PC-9 (cell line): ENCODE results near the gene SREBF2. TPM values are rescaled to one million over a fixed set of nuclear protein-coding genes. Genes with fewer than 3 reads are reported as not detected.

Experiments
- BruUV-seq: library from RNA; stranded (reverse); fragments of 400-500 nt; replicated peaks from 2 replicates; lab custom pipeline; 2021; lab: Mats Ljungman, UMichigan
- CTCF ChIA-PET: fragments of 300-600 bp; sonication (Branson Sonifier 250); formaldehyde crosslinking; loops from one replicate; lab custom pipeline; 2022; ENCODE audit warnings: antibody characterized with exemption; lab: Charles Lee
- POLR2A ChIA-PET: fragments of 300-600 bp; sonication (Branson Sonifier 250); formaldehyde crosslinking; loops from one replicate; lab custom pipeline; 2022; ENCODE audit warnings: antibody characterized with exemption; ENCODE audit not compliant: unreplicated experiment; lab: Charles Lee
- DNase-seq, 2 experiments: peaks; one replicate each; pipeline versions ENCODE4 v3.0.0 to v3.0.0-alpha.2; 2015 to 2022; ENCODE audit warnings: mixed read lengths in 1 of 2
- H2AFZ ChIP-seq: fragments of 200-600 bp; sonication (generic); 2 replicates; pipeline ENCODE4 v1.8.1; 2017; ENCODE audit warnings: antibody characterized with exemption
- H3F3A ChIP-seq: fragments of 200-600 bp; sonication (generic); 2 replicates; pipeline ENCODE4 v1.8.1; 2017; ENCODE audit warnings: antibody characterized with exemption, mild to moderate bottlenecking, low read depth; ENCODE audit not compliant: insufficient read depth
- H3K27ac ChIP-seq: fragments of 200-600 bp; sonication (generic); 2 replicates; pipeline ENCODE4 v1.6.1; 2016; ENCODE audit warnings: mixed run types
- H3K27me3 ChIP-seq: fragments of 200-600 bp; sonication (generic); 2 replicates; pipeline ENCODE4 v1.6.1; 2016; ENCODE audit warnings: low read depth, mixed run types; ENCODE audit not compliant: insufficient read depth
- H3K36me3 ChIP-seq: fragments of 200-600 bp; sonication (generic); 2 replicates; pipeline ENCODE4 v1.6.1; 2016; ENCODE audit warnings: low read depth, mixed run types
- H3K4me1 ChIP-seq: fragments of 200-600 bp; sonication (generic); replicated peaks from 2 replicates; pipeline ENCODE4 v1.6.1; 2016; ENCODE audit warnings: mixed run types; ENCODE audit not compliant: insufficient read depth
- H3K4me2 ChIP-seq: fragments of 200-600 bp; sonication (generic); 2 replicates; pipeline ENCODE4 v1.6.1; 2017; ENCODE audit warnings: mixed run types
- H3K4me3 ChIP-seq: fragments of 200-600 bp; sonication (generic); 2 replicates; pipeline ENCODE4 v1.6.1; 2016; ENCODE audit warnings: mixed run types
- H3K79me2 ChIP-seq: fragments of 200-600 bp; sonication (generic); 2 replicates; pipeline ENCODE4 v1.6.1; 2017; ENCODE audit warnings: low read depth, mixed run types
- H3K9me2 ChIP-seq: fragments of 200-600 bp; sonication (generic); 2 replicates; pipeline ENCODE4 v1.8.1; 2017; ENCODE audit warnings: mild to moderate bottlenecking; ENCODE audit not compliant: insufficient read depth
- H3K9me3 ChIP-seq: fragments of 200-600 bp; sonication (generic); 2 replicates; pipeline ENCODE4 v1.8.1; 2016; ENCODE audit warnings: low read depth; ENCODE audit not compliant: insufficient read depth
- H4K20me1 ChIP-seq: fragments of 200-600 bp; sonication (generic); 2 replicates; pipeline ENCODE4 v1.8.1; 2017; ENCODE audit not compliant: insufficient read depth
- EZH2 ChIP-seq: fragments of 200-600 bp; sonication (generic); IDR thresholded peaks from 2 replicates; pipeline ENCODE4 v1.8.0; 2017; ENCODE audit warnings: antibody characterized with exemption, low read depth
- intact Hi-C: fragments of 100-400 bp; cut with micrococcal nuclease; formaldehyde crosslinking; loops from one replicate; pipeline ENCODE4 v1.10.0; 2022; ENCODE audit not compliant: unreplicated experiment
- total RNA-seq: library from RNA; stranded (reverse); gene quantifications from 2 replicates; pipeline ENCODE4 v1.2.3, GENCODE V29; 2021
- TF ChIP-seq, protein P1 (sequence below): fragments of 200-600 bp; sonication (generic); conservative IDR thresholded peaks from 2 replicates; pipeline ENCODE4 v1.6.1; 2017; ENCODE audit warnings: mixed run types, antibody characterized with exemption, mild to moderate bottlenecking, moderate library complexity

Gene SREBF2
- total RNA-seq, 1 experiment from 2014 or later, result 196 TPM

DNA sequence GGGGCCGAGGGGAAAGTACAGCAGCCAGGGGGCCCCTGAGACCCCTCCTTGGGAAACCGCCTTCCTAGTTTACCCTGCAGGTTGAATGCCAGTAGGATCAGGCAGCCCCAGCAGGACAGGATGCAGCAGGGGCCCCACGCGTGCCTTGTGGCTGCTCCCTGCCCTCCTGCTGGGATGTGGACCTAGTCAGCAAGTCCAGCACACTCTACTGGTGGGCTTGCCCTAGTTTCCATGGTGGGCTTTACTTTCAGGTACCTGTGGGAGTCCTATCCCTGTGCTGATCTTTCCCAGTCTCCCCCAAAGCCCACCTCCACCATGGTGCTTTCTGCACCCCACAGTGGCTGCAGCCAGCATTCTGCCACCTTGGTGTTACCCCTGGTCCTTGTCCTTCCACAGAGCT is 59.8 kb downstream of the SREBF2 start:
- TF ChIP-seq, protein P1, sequence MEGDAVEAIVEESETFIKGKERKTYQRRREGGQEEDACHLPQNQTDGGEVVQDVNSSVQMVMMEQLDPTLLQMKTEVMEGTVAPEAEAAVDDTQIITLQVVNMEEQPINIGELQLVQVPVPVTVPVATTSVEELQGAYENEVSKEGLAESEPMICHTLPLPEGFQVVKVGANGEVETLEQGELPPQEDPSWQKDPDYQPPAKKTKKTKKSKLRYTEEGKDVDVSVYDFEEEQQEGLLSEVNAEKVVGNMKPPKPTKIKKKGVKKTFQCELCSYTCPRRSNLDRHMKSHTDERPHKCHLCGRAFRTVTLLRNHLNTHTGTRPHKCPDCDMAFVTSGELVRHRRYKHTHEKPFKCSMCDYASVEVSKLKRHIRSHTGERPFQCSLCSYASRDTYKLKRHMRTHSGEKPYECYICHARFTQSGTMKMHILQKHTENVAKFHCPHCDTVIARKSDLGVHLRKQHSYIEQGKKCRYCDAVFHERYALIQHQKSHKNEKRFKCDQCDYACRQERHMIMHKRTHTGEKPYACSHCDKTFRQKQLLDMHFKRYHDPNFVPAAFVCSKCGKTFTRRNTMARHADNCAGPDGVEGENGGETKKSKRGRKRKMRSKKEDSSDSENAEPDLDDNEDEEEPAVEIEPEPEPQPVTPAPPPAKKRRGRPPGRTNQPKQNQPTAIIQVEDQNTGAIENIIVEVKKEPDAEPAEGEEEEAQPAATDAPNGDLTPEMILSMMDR, result no peak
- TF ChIP-seq EZH2, result no peak
- DNase-seq, result no peak
- H3K4me3 ChIP-seq, result no peak overlapping the region
- no peaks in the 10 kb centered on the region for H3K9me2 ChIP-seq
- BruUV-seq, result no TSS peak
- H3K4me1 ChIP-seq, result no peaks in the 10 kb centered on the region
- intact Hi-C loops, result no loop called here
- H3K36me3 ChIP-seq, result peaks cover 19% of the 10 kb centered on the region
- no peak overlapping the region for H3K27ac ChIP-seq
- no peaks in the 10 kb centered on the region for H3K27me3 ChIP-seq
- H3F3A ChIP-seq, result peaks cover 3% of the 10 kb centered on the region; the same call in 1 of the 2 replicates
- ChIA-PET CTCF (no interaction called here), POLR2A (no interaction called here)
- H4K20me1 ChIP-seq, result peaks cover 21% of the 10 kb centered on the region
- H2AFZ ChIP-seq, result no peak overlapping the region
- no peaks in the 10 kb centered on the region for H3K9me3 ChIP-seq
- no peaks in the 10 kb centered on the region for H3K79me2 ChIP-seq
- no peak overlapping the region for H3K4me2 ChIP-seq

DNA sequence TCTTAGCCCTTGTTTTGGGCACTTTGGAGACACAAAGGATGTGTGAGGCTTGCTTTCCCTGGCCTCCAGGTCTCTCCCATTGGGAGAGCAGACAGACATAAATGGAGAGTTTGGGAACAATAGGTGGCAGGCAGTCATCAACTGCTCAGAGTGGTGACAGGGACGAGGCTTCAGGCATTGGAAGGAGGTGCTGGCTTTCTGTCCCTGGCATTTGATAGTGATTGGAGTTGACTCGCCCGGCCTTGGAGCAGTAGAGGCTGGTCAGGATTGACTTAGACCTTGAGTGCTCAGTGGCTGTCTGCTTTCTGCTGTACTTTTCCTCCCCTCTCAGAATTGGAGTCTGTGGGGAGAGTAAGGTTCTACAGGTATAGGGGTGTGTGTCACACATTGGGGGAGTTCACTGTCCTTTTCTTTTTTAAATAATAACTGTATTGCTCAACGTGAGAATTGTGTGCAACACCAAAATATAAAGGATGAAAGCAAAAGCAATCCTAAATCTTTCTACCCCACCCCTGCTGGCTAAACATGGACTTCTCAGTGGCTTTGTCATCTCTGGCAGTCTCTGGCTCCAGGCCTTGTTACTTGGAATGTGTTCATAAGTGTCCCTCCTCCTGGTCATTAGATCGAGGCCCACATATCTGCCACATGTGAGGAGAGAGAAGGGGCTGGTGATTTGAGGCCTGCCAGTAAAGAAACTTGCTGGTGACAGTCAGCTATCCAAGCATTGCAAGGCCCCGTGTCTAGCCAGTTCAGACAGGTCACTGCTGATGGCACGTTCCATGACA is 60.9 kb downstream of the SREBF2 start:
- Histone ChIP-seq H3K4me3 (no peak overlapping the region), H3K36me3 (peaks cover 18% of the 10 kb centered on the region; the same call in 1 of the 2 replicates), H3K9me2 (no peaks in the 10 kb centered on the region), H4K20me1 (peaks cover 20% of the 10 kb centered on the region), H3F3A (peaks cover 4% of the 10 kb centered on the region; the same call in 1 of the 2 replicates), H3K4me2 (no peak overlapping the region), H3K27ac (no peak overlapping the region), H3K27me3 (no peaks in the 10 kb centered on the region), H2AFZ (no peak overlapping the region), H3K4me1 (no peaks in the 10 kb centered on the region), H3K9me3 (no peaks in the 10 kb centered on the region), H3K79me2 (no peaks in the 10 kb centered on the region)
- CTCF ChIA-PET, result no interaction called here
- intact Hi-C loops, result no loop called here
- no peak for TF ChIP-seq EZH2
- TF ChIP-seq, protein P1, result no peak
- BruUV-seq, result no TSS peak
- no peak for DNase-seq
- POLR2A ChIA-PET, result no interaction called here

DNA sequence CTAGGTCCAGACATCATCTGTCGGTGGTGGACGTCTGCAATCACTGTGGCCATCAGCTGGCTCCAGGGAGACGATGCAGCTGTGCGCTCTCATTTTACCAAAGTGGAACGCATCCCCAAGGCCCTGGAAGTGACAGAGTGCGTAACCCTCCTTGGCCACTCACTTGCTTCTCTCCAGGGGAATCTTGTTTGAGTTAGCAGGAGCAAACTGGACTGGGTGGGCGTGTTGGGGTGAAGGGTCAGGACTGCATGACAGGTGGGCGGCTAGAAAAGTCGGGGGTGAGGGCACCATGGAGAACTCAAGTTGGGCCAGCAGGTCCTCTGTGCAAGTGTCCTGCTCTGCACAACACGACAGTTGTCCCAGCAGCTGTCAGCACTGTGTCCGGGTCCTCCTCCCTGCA is 65.7 kb downstream of the SREBF2 start:
- H3K27me3 ChIP-seq, result no peaks in the 10 kb centered on the region
- H3K9me2 ChIP-seq, result no peaks in the 10 kb centered on the region
- no peak overlapping the region for H3K4me2 ChIP-seq
- H3K4me1 ChIP-seq, result no peaks in the 10 kb centered on the region
- peaks cover 15% of the 10 kb centered on the region; the same call in 1 of the 2 replicates for H3K36me3 ChIP-seq
- TF ChIP-seq EZH2, result no peak
- TF ChIP-seq, protein P1, result no peak
- ChIA-PET CTCF (no interaction called here), POLR2A (no interaction called here)
- H3K27ac ChIP-seq, result no peak overlapping the region
- no TSS peak for BruUV-seq
- DNase-seq, result no peak
- H3K4me3 ChIP-seq, result no peak overlapping the region
- peaks cover 11% of the 10 kb centered on the region; the same call in 1 of the 2 replicates for H3F3A ChIP-seq
- H3K9me3 ChIP-seq, result no peaks in the 10 kb centered on the region
- intact Hi-C loops, result no loop called here
- H3K79me2 ChIP-seq, result no peaks in the 10 kb centered on the region
- H2AFZ ChIP-seq, result no peak overlapping the region
- peaks cover 5% of the 10 kb centered on the region for H4K20me1 ChIP-seq
